HG02870 (cell line): ENCODE measurements around the gene NAB2.
"Not testable (repeated sequence)": the region's sequence is repeated elsewhere in the genome, so short reads cannot be mapped to it uniquely, and the experiment has no call there.

Experiments used
- ATAC-seq: cut with Tn5 transposase; IDR thresholded peaks from one replicate; pipeline ENCODE4 v1.9.1; 2021; ENCODE audit warnings: mild to moderate bottlenecking, moderate library complexity; ENCODE audit not compliant: unreplicated experiment

The NAB2 gene

DNA sequence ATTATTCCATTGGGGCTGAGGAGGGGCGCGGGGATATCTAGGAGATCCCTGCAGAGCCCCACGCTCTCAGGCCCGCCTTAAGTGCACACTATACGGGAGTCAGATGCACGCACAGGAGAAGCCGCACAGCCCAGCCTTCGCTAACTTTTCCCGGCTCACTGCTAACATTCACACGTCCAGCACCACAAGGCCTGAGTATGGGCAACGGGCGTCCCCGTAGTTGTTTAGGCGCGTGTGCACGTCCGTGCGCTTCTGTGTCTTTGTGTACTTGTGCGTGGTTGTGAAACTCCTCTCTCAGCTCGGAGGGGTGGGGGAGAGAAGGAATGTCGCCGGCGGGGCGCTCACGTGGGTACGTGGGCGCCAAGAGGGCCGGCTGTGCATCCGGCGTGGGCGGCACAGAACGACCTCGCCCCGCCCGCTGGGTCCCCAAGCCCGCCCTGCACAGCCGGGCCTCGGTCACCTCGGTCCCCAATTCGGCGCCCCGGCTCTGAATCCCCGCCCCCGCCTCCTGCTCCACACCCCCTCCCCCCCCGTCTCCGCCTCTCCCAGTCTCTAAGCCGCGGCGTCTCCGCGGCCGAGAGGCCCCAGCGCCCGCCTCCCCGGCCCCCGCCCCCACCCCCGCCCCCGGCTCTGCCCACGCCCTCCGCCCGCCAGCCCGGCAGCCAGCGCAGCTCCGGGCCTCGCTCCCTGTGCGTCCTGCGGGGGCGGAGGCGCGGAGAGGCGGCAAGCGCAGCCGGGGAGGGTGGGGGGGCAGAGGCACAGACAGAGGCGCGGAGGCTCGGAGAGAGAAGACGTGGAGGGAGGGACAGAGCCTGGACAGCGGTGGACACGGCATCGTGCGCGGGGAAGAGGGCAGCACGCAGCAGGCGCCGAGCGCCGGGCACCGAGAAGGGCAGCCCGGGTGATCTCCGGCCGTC lies at the start of gene NAB2:
Gene NAB2, plus strand, starts transcription at position 761 of the 917 bp plus-strand sequence. CDS start 158 bp downstream, outside the sequence.
- ATAC-seq: peak; percentile 45

GRCh38 chr12:57040211-57040610 lies 48.7 kb upstream of the NAB2 start:
- ATAC-seq: no peak

GRCh38 chr12:57040750-57041149 lies 48.2 kb upstream of the NAB2 start:
- no peak for ATAC-seq

DNA sequence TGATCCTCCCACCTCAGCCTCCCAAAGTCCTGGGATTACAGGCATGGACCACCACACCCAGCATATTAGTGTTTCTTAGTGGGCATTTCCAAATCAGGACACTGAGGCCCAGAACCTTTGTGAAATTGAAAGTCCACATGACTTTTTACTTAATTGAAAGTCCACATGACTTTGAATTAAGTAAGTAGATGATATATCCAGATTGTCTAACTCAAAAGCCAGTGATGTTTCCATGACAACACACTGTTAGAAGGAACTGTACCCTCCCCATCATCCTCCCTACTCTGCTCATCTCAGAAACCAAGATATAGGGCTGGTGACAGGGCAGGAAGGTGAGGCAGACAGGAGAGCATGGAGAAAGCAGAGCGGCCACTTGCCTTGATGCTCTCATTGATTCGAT lies 46.2 kb upstream of the NAB2 start:
- no peak for ATAC-seq

GRCh38 chr12:57044468-57044867 lies 44.4 kb upstream of the NAB2 start:
- no peak for ATAC-seq

DNA sequence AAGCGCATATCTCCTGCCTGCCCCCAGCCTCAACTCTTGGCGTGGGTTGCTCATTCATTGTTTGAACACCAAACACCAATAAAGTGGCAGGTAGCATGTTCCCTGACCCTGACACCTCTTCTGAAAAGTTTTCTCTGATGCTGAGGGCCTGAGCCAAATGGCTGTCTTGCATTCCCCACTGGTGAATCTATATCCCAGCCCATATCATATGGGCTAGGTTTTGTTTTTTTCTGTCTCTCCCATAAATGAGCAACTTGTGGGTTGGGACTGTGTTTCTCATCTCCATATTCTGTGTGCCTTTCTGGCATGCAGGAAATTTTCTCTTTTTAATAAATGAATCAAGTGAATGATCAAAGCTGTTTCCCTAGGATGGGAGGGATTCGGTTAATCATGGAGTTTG lies 44.0 kb upstream of the NAB2 start:
- ATAC-seq: no peak

DNA sequence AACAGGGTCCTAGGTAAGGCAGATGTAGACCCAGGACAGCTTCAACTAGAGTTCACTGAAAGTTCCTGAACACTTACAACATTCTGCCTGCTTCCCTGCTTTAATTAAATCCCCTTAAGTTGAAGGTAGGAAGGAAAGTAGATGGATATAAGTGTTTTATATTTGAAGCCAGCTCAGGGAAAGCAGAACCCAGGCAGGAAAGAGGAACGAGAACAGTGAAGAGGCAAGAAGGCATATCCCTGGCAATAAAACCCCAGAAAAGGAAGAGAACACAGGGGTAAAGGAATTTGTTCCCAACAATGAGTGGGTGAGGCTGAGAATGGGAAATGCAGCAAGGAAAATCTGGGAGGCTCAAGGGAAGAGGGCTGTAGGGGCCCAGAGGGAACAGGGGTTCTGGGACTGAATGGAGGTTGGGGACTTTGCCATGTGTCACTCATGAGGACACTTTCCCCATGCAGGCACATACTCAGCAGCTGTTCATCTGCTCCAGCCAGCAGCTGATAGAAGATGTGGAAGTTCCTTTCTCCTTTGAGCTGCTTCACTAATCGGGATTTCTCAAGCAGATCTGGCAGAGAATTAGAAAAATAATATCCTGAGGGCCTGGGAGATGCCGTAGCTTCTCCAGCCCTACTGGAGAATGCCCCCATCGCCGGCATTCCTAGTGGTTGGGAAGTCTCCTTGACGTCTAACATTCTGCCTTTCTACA lies 42.7 kb upstream of the NAB2 start:
- ATAC-seq: no peak

- no peak for ATAC-seq
Observed at GRCh38 chr12:57046947-57047890, 41.7 kb upstream of the NAB2 start.

DNA sequence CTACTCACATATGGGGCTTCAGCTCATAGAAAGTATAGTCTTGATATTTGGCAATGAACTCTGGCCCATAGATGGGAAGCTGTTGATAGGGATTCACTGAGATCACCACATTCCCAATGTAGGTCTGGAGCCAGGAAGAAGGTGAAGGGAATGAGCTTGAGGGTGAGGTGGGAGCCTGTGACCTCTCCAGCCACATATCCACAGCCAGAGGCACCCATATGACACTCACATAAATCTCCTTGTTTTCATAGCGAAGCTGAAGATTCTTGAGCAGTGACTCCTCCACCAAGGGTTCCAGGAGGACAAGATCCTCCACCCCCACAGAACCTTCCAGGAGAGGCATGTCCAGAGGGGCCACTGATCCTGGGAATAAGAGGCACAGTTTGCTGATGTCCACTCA lies 40.9 kb upstream of the NAB2 start:
- no peak for ATAC-seq

GRCh38 chr12:57048423-57049118 lies 40.3 kb upstream of the NAB2 start:
- ATAC-seq: no peak

GRCh38 chr12:57049119-57049446 lies 39.8 kb upstream of the NAB2 start:
- no peak for ATAC-seq

GRCh38 chr12:57049890-57050289 lies 39.0 kb upstream of the NAB2 start, which contains the start of gene MYO1A:
Gene MYO1A (minus strand): TSS chr12:57050129. CDS start chr12:57048323, 1,806 bp downstream.
- no peak for ATAC-seq

GRCh38 chr12:57051011-57051410 lies 37.9 kb upstream of the NAB2 start:
- ATAC-seq: no peak

DNA sequence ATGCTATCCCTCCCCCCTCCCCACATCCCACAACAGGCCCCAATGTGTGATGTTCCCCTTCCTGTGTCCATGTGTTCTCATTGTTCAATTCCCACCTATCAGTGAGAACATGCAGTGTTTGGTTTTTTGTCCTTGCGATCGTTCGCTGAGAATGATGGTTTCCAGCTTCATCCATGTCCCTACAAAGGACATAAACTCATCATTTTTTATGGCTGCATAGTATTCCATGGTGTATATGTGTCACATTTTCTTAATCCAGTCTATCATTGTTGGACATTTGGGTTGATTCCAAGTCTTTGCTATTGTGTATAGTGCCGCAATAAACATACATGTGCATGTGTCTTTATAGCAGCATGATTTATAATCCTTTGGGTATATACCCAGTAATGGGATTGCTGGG lies 35.8 kb upstream of the NAB2 start:
- not testable (repeated sequence) for ATAC-seq

GRCh38 chr12:57053901-57054300 lies 35.0 kb upstream of the NAB2 start:
- ATAC-seq: not testable (repeated sequence)

DNA sequence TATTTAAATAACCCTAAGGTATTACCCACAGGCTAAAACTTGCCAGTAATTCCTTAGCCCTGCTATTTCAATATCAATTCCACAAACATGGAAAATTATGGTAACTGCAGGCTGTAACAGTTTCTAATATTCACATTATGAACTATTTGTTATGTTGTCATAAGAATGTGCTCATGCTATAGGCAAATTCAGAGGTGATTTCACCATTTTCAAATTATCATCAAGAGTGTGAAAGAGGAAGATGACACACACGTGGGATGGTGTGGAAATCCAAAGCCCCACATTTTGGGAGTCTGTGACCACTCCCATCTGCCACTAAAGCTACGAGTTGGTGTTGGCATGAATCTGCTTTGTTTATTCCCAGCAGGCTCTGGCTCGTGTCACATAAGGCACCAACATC lies 33.1 kb upstream of the NAB2 start:
- ATAC-seq: no peak

DNA sequence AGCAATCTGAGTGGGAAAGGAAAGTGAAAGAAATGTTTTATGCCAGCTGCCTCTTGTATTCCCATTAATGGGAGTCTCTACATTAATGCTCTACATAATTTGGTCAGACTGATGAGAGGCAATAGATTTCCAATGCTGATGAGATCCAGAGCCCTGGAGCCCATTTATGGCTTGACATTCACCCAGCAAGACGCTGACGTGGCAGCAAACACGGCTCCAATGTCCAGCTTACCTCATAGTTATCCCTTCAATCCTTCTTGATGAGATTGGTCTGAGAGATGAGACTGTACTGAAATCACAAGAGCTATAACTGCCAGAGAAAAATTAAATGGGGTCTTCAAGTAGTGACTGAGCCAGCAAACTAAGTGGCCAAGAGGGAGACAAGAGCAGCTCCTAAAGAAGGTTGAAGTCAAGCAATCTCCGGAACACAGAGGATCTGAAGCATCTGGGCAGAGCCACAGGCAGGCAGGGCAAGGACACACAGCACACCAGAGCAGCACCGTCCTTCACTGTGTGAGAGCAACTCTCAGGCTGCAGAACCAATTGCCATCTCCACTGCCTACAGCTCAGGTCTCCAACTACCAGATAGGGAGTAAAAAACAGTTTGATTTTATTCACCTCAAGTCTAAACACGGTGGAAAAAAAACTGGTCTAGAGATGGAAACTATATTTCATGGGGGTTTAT lies 31.7 kb upstream of the NAB2 start:
- ATAC-seq: no peak

DNA sequence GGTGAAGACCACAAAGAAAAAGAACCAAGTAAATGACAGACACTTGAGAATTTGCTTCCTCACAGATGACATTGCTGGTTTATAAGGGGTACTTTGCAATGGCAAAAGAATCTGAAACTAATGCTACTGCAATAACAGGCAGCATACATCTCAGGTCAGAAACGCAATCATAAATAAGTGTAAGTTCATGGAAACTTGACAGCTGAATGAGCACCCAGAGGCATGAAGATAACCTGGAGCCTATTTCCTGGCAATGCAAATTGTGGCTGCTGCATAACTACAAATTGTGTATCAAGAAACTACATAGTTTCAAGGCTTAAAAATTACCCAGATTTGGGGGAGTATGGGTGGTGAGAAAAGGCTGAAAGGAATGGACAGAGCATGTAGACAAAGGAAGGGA lies 30.5 kb upstream of the NAB2 start:
- ATAC-seq: no peak

DNA sequence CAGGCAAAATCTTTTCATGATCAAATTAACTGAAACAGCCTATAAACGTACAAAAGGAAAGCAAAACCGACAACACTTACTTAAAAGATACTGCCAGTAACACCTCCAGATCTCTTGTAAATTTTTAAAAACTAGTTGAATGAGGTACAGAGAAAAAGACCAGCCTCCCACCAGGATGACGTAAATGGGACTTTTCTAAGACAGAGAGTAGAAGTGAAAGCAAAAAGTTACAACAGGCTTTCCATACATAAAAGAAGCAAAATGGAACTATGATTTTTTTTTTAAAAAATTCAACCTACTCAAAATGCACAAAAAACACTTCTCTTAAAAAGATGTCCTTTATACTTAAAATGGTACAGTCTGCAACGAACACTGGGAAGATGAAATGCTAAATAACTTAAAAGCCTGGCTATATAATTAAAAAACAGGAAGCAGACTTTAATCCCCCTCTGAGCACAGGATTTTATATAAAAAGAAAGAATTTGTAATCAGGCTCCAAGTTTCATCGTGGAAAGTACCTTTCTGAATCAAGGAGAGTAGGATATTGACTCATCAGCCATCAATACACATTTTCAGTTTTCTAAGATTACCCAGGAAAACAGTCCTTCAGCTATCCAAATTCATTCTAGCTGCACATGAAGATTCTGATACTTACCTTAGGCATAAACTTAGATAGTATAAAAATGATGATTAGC lies 24.8 kb upstream of the NAB2 start:
- ATAC-seq: peak; percentile 70
